Adipose tissue (tissue), 3 donors: ENCODE data around the gene NPRL2. TPM values are rescaled to one million over a fixed set of nuclear protein-coding genes. Genes with fewer than 3 reads are reported as not detected.

Experiments used
- H3K27ac ChIP-seq: one replicate; pipeline ENCODE4 v1.5.1; 2013; ENCODE audit warnings: low read depth, low read length
- WGBS, 3 donors: extraction: QIAGEN DNeasy Blood & Tissue Kit; methylation state at CpG; one replicate each; pipeline ENCODE4 v1.1.7; 2013; 5-methylcytosine and 5-hydroxymethylcytosine counted together
- polyA plus RNA-seq, 3 donors: library from polyadenylated mRNA; stranded (reverse); fragments of 200-250 nt; gene quantifications; one replicate each; pipeline ENCODE4 v1.2.3, GENCODE V29; 2013
- donor health status: healthy with polysubstance abuse.
- donor health status: Bipolar disorder and iron deficiency.
- donor health status: healthy.

NPRL2 gene
- polyA plus RNA-seq, 3 donors: 13.1 to 23.9 (median 14.5) TPM

DNA sequence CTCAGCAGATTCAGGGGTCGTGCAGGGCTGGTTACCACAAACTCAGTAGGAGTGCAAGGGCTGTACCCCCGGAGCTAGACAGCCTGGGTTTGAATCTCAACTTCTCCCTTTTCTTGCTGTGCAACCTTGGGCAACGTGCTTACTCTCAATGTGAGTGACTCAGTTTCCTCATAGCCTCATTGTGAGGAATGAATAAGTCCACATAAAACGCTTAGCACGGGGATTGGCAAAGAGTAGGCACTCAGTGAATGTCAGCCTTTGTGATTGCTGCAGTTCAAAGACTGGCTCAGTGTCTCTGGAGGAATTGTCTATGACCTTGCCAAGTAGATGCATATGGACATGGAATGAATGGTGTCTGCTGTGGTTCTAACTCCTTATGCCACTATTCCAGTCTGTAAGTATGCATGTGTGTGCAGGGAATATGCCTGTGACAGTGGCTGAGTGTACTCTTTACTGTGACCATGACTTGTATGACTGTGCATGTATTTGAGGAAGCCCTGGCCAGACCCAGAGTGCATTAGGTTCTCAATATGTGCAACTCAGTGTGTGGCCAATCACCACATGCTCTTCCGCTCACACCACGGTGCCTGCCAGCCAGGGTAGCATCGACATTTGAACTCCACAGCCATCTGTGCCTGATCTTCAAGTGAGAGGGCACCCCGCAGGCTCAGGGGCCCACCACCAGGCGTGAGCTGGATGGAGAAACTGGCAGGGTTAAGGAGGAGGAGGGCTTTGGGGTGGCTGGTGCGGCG lies 50.5 kb downstream of the NPRL2 start:
- H3K27ac ChIP-seq: peak overlapping the region; percentile 40
- WGBS, 3 donors: 39 to 52% (median 40%) methylated on average over 12 of the region's 12 CpGs

DNA sequence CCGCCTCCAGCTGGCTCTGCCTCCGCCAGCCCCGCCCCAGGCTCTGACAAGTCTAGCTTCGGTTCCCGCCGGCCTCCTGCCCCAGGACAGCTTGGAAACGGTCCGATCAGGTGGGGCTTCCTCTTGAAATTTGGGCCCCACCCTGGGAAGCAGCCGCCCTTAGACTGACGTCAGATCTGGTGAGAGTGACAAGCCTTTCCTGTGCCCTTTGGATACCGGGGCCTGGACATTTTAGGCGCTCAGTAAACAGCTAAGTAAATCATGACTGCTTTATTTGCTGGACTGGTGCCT lies 51.0 kb downstream of the NPRL2 start:
- WGBS, 3 donors: 0 to 2% (median 1%) methylated on average over 12 of the region's 12 CpGs
- H3K27ac ChIP-seq: peak overlapping the region; percentile 29

DNA sequence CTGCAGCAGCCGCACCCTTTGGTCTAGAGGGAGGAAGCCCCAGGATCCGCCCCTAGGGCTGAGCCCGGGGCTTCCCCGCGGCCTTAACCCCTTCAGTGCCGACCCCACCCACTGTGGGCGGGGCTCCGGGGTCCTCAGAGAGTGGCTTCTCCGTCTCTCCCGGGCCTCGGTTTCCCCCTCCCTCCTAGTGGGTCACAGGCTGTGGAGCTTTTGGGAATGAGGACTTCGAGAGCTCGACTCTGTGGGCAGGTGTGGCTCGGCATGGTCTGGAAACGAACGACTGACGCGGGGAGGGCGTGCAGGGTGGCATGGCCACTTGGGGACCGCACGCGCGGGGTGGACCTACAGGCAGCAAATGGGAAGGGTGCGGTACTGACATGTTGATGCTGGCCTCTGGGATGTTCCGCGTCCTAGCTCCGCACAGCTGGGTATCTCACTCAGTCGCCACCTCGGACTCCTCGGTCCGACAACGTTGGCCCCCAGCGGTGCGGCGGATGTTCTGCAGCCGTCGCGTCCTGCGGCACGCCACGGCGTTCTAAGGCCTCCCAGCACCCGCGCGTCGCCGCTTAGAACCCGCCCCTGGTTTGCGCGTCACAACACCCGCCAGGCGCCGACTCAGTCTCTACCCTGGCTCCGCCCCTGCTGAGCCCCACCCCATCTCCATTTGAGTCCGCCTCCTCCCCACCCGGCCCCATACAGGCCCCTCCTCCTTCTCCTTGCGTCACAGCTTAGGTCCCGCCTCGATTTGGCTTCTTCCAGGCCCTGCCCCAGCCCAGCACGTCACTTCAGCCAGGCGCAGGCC lies 51.5 kb downstream of the NPRL2 start, which contains the start of the genes HYAL3 and NAA80:
Gene HYAL3, minus strand, starts transcription at position 570 of the 802 bp plus-strand sequence. CDS start 3,803 bp downstream, outside the sequence.
Gene NAA80, minus strand, starts transcription at position 570 of the 802 bp plus-strand sequence. CDS start 1,942 bp downstream, outside the sequence.
- 0 to 1% (median 0%) methylated on average over 55 to 61 of the region's 61 CpGs for WGBS, 3 donors
- peak within 1 kb of the TSS; percentile 29 for H3K27ac ChIP-seq

- 33 to 56% (median 33%) methylated on average over 9 of the region's 9 CpGs for WGBS, 3 donors
- H3K27ac ChIP-seq: no peak overlapping the region
These were observed 52.5 kb downstream of the NPRL2 start for GRCh38 chr3:50297896-50298725.

GRCh38 chr3:50297384-50297775 lies 53.2 kb downstream of the NPRL2 start:
- no peak overlapping the region for H3K27ac ChIP-seq
- 72 to 100% (median 89%) methylated on average over 2 of the region's 2 CpGs for WGBS, 3 donors

Other genes starting within 250 kb of the NPRL2 start
- 10 to 100 TPM in 2 of 3 donors, 1 to 10 TPM in 1; 5.5 to 35.5 (median 23.8) TPM for gene SEMA3F, start 195.5 kb downstream of the NPRL2 start, polyA plus RNA-seq
- under 1 TPM in 1 of 3 donors, not detected in 2; 0.13 TPM for gene GNAT1, start 159.2 kb downstream of the NPRL2 start, polyA plus RNA-seq
- 10 to 100 TPM in 1 of 3 donors, under 1 TPM in 1, not detected in 1; 0.34 to 22.0 TPM for gene SLC38A3, start 145.5 kb downstream of the NPRL2 start, polyA plus RNA-seq
- 100 to 1,000 TPM in 2 of 3 donors, 10 to 100 TPM in 1; 53.4 to 242 (median 211) TPM for gene GNAI2, start 114.6 kb downstream of the NPRL2 start, polyA plus RNA-seq
- 10 to 100 TPM; 17.9 to 29.2 (median 21.1) TPM for gene SEMA3B, start 81.6 kb downstream of the NPRL2 start, polyA plus RNA-seq
- gene LSMEM2, start 71.7 kb downstream of the NPRL2 start, polyA plus RNA-seq: under 1 TPM in 2 of 3 donors, not detected in 1; 0.15 TPM
- 100 to 1,000 TPM in 1 of 3 donors, 10 to 100 TPM in 2; 54.3 to 114 (median 77.3) TPM for gene IFRD2, start 58.3 kb downstream of the NPRL2 start, polyA plus RNA-seq
- gene HYAL3, start 51.4 kb downstream of the NPRL2 start, polyA plus RNA-seq: 1 to 10 TPM; 1.7 to 4.0 (median 2.5) TPM
- gene NAA80, start 51.4 kb downstream of the NPRL2 start, polyA plus RNA-seq: 10 to 100 TPM in 1 of 3 donors, 1 to 10 TPM in 2; 7.0 to 14.4 (median 7.6) TPM
- 10 to 100 TPM in 2 of 3 donors, 1 to 10 TPM in 1; 6.3 to 19.0 (median 14.9) TPM for gene HYAL1, start 47.2 kb downstream of the NPRL2 start, polyA plus RNA-seq
- gene HYAL2, start 28.0 kb downstream of the NPRL2 start, polyA plus RNA-seq: 100 to 1,000 TPM in 1 of 3 donors, 10 to 100 TPM in 2; 29.0 to 140 (median 80.3) TPM
- 10 to 100 TPM; 26.3 to 56.5 (median 31.2) TPM for gene TUSC2, start 22.6 kb downstream of the NPRL2 start, polyA plus RNA-seq
- 10 to 100 TPM; 39.4 to 44.6 (median 43.7) TPM for gene RASSF1, start 9.9 kb downstream of the NPRL2 start, polyA plus RNA-seq
- gene ZMYND10, start 5.0 kb downstream of the NPRL2 start, polyA plus RNA-seq: 1 to 10 TPM in 1 of 3 donors, under 1 TPM in 1, not detected in 1; 0.28 to 1.1 TPM
- gene CYB561D2, start 87 bp upstream of the NPRL2 start, polyA plus RNA-seq: 10 to 100 TPM; 13.2 to 25.3 (median 19.7) TPM
- 10 to 100 TPM; 13.5 to 39.1 (median 23.4) TPM for gene TMEM115, start 8.7 kb upstream of the NPRL2 start, polyA plus RNA-seq
- gene CACNA2D2, start 152.9 kb upstream of the NPRL2 start, polyA plus RNA-seq: 1 to 10 TPM in 1 of 3 donors, under 1 TPM in 2; 0.56 to 1.7 (median 0.68) TPM
- gene C3orf18, start 217.0 kb upstream of the NPRL2 start, polyA plus RNA-seq: 1 to 10 TPM; 5.5 to 8.2 (median 6.9) TPM
- 10 to 100 TPM; 12.2 to 20.8 (median 12.6) TPM for gene HEMK1, start 218.7 kb upstream of the NPRL2 start, polyA plus RNA-seq